Dedifferentiated amniotic fluid mesenchymal stem cell (primary cell): Measurements from ENCODE around the gene IL20RA.
A peak's percentile ranks its signal among the peaks of the same experiment; 100 is the strongest.
"Not testable (repeated sequence)": the region's sequence is repeated elsewhere in the genome, so short reads cannot be mapped to it uniquely, and the experiment has no call there.

ENCODE experiments used
- DNase-seq: peaks from one replicate; pipeline ENCODE4 v3.0.0-alpha.2; 2016; ENCODE audit errors: extremely low spot score

IL20RA gene

GRCh38 chr6:137044366-137045221, at the start of gene IL20RA:
IL20RA (minus strand) TSS chr6:137044965; CDS start chr6:137044728, 237 bp downstream.
- DNase-seq: no peak

- DNase-seq: no peak
These were observed 48.7 kb upstream of the IL20RA start for GRCh38 chr6:137093183-137094069.

GRCh38 chr6:137092018-137092417, 47.3 kb upstream of the IL20RA start:
- no peak for DNase-seq

GRCh38 chr6:137089305-137089704, 44.5 kb upstream of the IL20RA start:
- DNase-seq: no peak

- DNase-seq: no peak
These were observed 43.1 kb upstream of the IL20RA start for GRCh38 chr6:137087902-137088301.

GRCh38 chr6:137086031-137086430, 41.3 kb upstream of the IL20RA start:
- no peak for DNase-seq

- DNase-seq: no peak
These were observed 40.3 kb upstream of the IL20RA start for GRCh38 chr6:137084865-137085617.

- no peak for DNase-seq
These were observed 39.3 kb upstream of the IL20RA start for GRCh38 chr6:137084090-137084489.

- DNase-seq: no peak
These were observed 37.2 kb upstream of the IL20RA start for GRCh38 chr6:137081997-137082396.

- no peak for DNase-seq
These were observed 35.9 kb upstream of the IL20RA start for GRCh38 chr6:137080711-137081110.

GRCh38 chr6:137076277-137077068, 31.7 kb upstream of the IL20RA start:
- DNase-seq: peak; percentile 70

GRCh38 chr6:137075790-137076189, 31.0 kb upstream of the IL20RA start:
- DNase-seq: not testable (repeated sequence)

- DNase-seq: no peak
These were observed 25.5 kb upstream of the IL20RA start for GRCh38 chr6:137070303-137070702.

GRCh38 chr6:137067399-137067798, 22.6 kb upstream of the IL20RA start:
- DNase-seq: no peak

GRCh38 chr6:137058037-137058436, 13.3 kb upstream of the IL20RA start:
- no peak for DNase-seq

- no peak for DNase-seq
These were observed 11.5 kb upstream of the IL20RA start for GRCh38 chr6:137056121-137056880.

GRCh38 chr6:137051790-137052472, 7.2 kb upstream of the IL20RA start:
- no peak for DNase-seq

GRCh38 chr6:137049095-137049494, 4.3 kb upstream of the IL20RA start:
- no peak for DNase-seq

GRCh38 chr6:137046871-137047412, 2.2 kb upstream of the IL20RA start:
- DNase-seq: no peak
